IPS-18a (cell line): ENCODE measurements around the gene CSF1R.

Experiments used
- H3K27ac ChIP-seq: one replicate; pipeline ENCODE4 v1.5.1; 2013; ENCODE audit warnings: low read length
- H3K27me3 ChIP-seq: one replicate; pipeline ENCODE4 v1.6.1; 2013; ENCODE audit warnings: mild to moderate bottlenecking, low read length; ENCODE audit not compliant: control insufficient read depth, insufficient read depth
- H3K36me3 ChIP-seq: one replicate; pipeline ENCODE4 v1.6.1; 2013; ENCODE audit warnings: low read depth, low read length; ENCODE audit not compliant: control insufficient read depth
- H3K4me1 ChIP-seq: one replicate; pipeline ENCODE4 v1.6.1; 2013; ENCODE audit warnings: low read depth, low read length; ENCODE audit not compliant: control insufficient read depth
- H3K4me3 ChIP-seq: one replicate; pipeline ENCODE4 v1.5.1; 2013; ENCODE audit warnings: low read length
- H3K9ac ChIP-seq: one replicate; pipeline ENCODE4 v1.6.1; 2013; ENCODE audit warnings: mild to moderate bottlenecking, low read length, moderate library complexity
- H3K9me3 ChIP-seq: one replicate; pipeline ENCODE4 v1.6.1; 2013; ENCODE audit warnings: low read depth, low read length; ENCODE audit not compliant: control insufficient read depth

Gene CSF1R

DNA sequence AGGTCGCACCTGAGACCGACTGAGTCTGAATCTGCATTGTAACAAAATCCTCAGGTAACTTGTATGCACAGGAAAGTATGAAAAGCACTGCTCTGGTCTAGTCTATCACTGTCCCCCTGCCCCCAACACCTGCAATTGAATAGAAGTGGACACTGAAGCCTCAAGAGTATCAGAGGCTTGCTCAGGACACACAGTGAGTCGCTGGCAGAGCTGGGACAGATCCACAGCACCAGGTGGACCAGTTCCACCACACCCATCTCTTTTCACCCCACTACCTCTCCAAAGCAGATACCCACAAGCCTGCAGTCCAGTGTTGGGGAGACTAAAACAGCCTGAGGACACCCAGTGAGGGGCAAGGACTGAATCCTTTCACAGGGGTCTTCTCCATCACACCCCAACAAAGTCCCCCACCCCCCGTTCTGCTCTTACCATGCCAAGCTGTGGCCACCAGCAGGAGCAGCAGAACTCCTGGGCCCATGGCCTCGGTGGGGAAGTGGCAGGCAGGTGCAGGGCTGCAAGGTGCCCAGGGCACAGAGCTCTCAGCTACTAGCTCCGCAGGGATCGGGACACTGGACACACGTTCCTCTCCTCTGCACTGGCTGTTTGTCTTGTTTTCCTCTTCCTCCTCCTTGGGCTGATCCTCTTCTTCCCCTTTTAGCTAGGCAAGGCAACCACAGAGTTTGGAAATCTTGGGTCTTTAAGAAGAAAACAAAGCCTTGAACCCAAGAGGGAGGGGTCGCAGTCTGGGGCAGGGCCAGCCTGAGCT is at the start of gene CSF1R:
Gene CSF1R (minus strand): TSS at position 605 of the 766 bp plus-strand sequence. CDS start 127 bp downstream, at position 478.
- Histone ChIP-seq H3K4me1 (peaks cover 11% of the 10 kb centered on the region), H3K4me3 (no peak within 1 kb of the TSS), H3K9me3 (no peaks in the 10 kb centered on the region), H3K9ac (no peak within 1 kb of the TSS), H3K36me3 (no peaks in the 10 kb centered on the region), H3K27ac (no peak within 1 kb of the TSS), H3K27me3 (no peaks in the 10 kb centered on the region)

DNA sequence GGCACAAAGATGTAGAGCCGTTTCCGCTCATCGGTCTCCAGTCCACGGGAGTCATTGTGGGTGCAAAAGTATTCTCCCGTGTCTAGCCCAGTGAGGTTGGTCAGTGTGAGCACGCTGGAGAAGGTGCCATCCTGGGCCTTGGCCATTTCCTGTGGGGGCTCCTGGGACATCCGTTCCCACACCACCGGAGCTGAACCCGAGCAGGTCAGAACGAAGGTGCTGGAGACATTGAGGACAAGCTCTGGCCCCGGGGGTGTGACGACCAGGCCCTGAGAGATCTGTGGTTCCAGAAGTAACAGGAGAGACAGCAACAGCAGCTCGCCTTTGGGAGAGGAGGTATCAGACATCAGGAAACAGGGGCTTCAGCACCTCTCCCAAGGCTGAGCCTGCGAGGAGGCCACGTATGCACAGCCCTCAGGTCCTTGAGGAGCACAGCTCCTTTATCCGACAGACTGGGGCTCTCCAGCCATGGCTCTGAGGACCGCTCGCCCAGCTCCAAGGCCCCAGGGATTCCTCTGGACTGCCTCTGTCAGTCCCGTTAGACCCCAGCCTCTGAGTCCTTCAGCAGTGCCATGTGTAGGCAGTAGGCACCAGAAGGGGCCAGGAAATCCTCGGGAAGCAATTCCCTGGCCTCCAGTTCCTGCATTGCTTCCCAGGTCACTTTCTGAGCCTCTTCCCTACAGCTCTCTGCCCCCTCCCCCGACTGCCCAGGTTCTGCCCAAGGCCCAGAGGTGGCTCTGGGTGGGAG is 49.4 kb upstream of the CSF1R start:
- Histone ChIP-seq H3K4me1 (peaks cover 36% of the 10 kb centered on the region), H3K9ac (no peak overlapping the region), H3K27ac (no peak overlapping the region)

GRCh38 chr5:150134198-150134588 is 47.8 kb upstream of the CSF1R start:
- peaks cover 25% of the 10 kb centered on the region for H3K27me3 ChIP-seq
- no peak overlapping the region for H3K9ac ChIP-seq
- no peaks in the 10 kb centered on the region for H3K36me3 ChIP-seq
- H3K27ac ChIP-seq = no peak overlapping the region
- H3K4me1 ChIP-seq = peaks cover 40% of the 10 kb centered on the region
- H3K9me3 ChIP-seq = no peaks in the 10 kb centered on the region
- no peak overlapping the region for H3K4me3 ChIP-seq

More for the DNA sequence above, 49.4 kb upstream of the CSF1R start:
- H3K36me3 ChIP-seq = no peaks in the 10 kb centered on the region
- H3K27me3 ChIP-seq = peaks cover 15% of the 10 kb centered on the region
- no peak overlapping the region for H3K4me3 ChIP-seq
- no peaks in the 10 kb centered on the region for H3K9me3 ChIP-seq

DNA sequence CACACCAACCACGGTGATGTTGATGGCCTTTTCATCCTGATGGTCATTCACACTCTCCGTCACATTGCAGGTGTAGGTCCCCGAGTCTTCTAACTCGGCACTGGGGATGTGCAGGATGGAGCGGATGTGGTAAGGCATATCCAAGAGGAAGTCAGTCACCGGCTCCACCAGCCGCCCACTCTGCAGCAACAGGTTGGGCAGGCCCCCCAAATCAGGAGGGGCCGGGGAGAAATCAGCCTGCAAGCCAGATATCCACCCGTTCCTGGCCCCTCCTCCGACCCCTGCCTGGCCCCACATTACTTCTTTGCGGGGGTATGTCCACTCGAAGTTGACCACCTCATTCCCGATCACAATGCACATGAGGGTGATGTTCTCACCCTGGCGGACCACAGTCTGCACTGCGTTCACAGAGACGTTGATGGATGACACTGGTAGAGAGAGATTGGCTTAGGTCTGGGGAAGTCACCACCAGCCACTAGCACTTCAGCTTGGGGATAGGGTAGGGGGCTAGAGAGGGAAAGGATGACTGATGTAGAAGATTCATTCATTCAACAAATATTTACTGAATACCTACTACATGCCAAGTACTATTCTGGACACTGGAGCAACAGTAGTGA is 47.3 kb upstream of the CSF1R start:
- H3K4me1 ChIP-seq = peaks cover 35% of the 10 kb centered on the region
- no peaks in the 10 kb centered on the region for H3K36me3 ChIP-seq
- H3K9me3 ChIP-seq = no peaks in the 10 kb centered on the region
- H3K9ac ChIP-seq = no peak overlapping the region
- H3K27me3 ChIP-seq = peaks cover 25% of the 10 kb centered on the region
- H3K27ac ChIP-seq = no peak overlapping the region
- no peak overlapping the region for H3K4me3 ChIP-seq

DNA sequence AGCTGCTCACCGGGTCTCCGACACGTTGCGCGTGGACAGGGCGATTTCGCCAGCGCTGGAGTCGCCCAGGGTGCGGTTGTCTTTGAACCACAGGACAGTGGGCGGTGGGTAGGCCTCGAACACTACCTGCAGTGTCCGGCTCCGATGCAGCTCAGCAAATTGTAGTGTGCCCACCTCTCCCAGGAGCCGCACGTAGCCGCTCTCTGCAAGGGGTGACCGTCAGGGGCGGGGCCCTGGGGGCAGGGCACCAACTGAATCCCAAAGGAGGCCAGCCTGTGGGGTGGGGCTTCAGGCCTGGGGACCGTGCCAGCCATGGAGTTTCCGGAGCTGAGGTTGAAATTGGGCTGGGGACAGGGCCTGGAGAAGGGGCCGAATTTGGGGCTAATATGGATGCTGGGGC is 46.4 kb upstream of the CSF1R start:
- Histone ChIP-seq H3K4me3 (no peak overlapping the region), H3K36me3 (no peaks in the 10 kb centered on the region), H3K9me3 (no peaks in the 10 kb centered on the region), H3K9ac (no peak overlapping the region), H3K4me1 (peaks cover 25% of the 10 kb centered on the region), H3K27me3 (peaks cover 25% of the 10 kb centered on the region), H3K27ac (no peak overlapping the region)

DNA sequence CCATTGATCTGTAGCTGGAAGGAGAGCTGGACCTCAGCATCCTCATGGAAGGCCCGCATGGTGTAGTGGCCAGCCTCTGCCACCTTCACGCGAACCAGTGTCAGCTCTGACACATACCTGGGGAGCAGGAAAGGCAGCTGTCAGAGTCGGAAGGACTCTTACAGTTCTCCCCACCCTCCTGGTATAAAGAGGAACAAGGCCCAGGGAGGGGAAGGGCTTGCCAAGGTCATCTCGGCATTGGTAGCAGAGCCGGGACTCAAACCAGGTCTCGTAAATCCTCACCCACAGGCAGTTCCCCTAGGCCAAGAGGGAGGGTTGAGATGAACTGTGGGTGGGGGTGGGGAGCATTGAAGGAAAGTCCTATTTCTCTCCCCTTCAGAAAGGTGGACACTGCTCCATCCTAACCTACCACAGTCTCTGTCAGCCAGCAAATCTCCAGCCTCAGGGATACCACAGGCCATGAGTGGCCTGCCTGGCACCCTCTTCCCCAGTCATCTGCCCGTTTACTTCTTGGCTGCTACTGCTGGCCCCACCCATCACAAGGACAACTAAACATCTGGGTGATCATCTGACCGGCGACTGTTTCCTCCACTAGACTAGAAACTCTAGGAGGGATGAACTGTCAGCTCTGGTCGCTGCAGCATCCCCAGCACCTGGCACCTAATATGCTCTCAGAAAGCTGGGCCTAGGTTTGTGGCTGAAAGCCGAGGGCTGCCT is 45.8 kb upstream of the CSF1R start:
- Histone ChIP-seq H3K4me1 (peaks cover 21% of the 10 kb centered on the region), H3K4me3 (no peak overlapping the region), H3K9ac (no peak overlapping the region), H3K27me3 (peaks cover 25% of the 10 kb centered on the region), H3K27ac (no peak overlapping the region), H3K9me3 (no peaks in the 10 kb centered on the region), H3K36me3 (no peaks in the 10 kb centered on the region)

GRCh38 chr5:150131461-150131860 is 45.1 kb upstream of the CSF1R start:
- Histone ChIP-seq H3K9me3 (no peaks in the 10 kb centered on the region), H3K27ac (no peak overlapping the region), H3K9ac (no peak overlapping the region), H3K27me3 (peaks cover 25% of the 10 kb centered on the region), H3K4me3 (no peak overlapping the region), H3K4me1 (peaks cover 15% of the 10 kb centered on the region), H3K36me3 (no peaks in the 10 kb centered on the region)

GRCh38 chr5:150130493-150130922 is 44.2 kb upstream of the CSF1R start:
- no peaks in the 10 kb centered on the region for H3K9me3 ChIP-seq
- H3K9ac ChIP-seq = no peak overlapping the region
- H3K4me1 ChIP-seq = peaks cover 13% of the 10 kb centered on the region
- no peaks in the 10 kb centered on the region for H3K36me3 ChIP-seq
- no peak overlapping the region for H3K27ac ChIP-seq
- no peak overlapping the region for H3K4me3 ChIP-seq
- H3K27me3 ChIP-seq = peaks cover 25% of the 10 kb centered on the region

DNA sequence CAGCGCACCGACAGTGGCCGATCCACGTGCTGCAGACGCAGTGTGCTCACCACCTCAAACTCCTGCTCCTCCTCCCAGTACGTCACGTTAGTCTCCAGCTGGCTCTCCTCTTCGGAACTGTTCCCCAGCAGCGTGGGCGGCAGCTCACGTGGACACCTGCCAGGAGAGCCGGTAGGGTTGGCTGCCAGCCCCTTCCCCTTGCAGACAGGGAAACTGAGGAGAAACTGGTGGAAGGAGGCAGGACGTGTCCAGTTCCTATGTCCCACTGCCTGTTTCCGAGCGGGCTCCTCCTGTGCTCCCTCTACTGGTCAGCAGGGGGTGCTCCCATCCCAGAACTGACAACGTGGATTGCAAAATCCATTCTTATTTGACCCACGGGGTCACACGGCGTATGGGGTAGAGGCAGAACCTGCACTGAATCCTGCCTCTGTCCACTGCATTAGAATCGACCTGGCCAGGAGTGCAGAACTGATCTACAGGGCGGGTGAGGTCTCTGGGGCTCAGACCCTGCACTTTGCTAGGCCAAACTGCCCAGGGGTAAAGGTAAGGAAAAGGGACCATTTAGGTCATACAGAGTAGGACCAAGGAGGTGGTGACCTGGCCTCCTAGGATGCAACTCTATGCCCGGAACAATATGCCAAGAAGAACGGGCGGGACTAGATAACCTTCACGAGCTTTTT is 43.6 kb upstream of the CSF1R start:
- no peak overlapping the region for H3K27ac ChIP-seq
- H3K9ac ChIP-seq = no peak overlapping the region
- no peaks in the 10 kb centered on the region for H3K9me3 ChIP-seq
- peaks cover 25% of the 10 kb centered on the region for H3K27me3 ChIP-seq
- H3K4me3 ChIP-seq = no peak overlapping the region
- no peaks in the 10 kb centered on the region for H3K36me3 ChIP-seq
- peaks cover 13% of the 10 kb centered on the region for H3K4me1 ChIP-seq

- H3K4me1 ChIP-seq = peaks cover 13% of the 10 kb centered on the region
- H3K36me3 ChIP-seq = no peaks in the 10 kb centered on the region
- no peak overlapping the region for H3K9ac ChIP-seq
- no peak overlapping the region for H3K27ac ChIP-seq
- no peak overlapping the region for H3K4me3 ChIP-seq
- no peaks in the 10 kb centered on the region for H3K9me3 ChIP-seq
- H3K27me3 ChIP-seq = peaks cover 25% of the 10 kb centered on the region
These were observed 43.1 kb upstream of the CSF1R start for GRCh38 chr5:150129454-150129812.

- Histone ChIP-seq H3K9me3 (no peaks in the 10 kb centered on the region), H3K36me3 (no peaks in the 10 kb centered on the region), H3K27me3 (peaks cover 19% of the 10 kb centered on the region), H3K27ac (no peak overlapping the region), H3K9ac (no peak overlapping the region), H3K4me3 (no peak overlapping the region), H3K4me1 (peaks cover 13% of the 10 kb centered on the region)
These were observed 40.5 kb upstream of the CSF1R start for GRCh38 chr5:150126921-150127265.
